Measurements from ENCODE around the gene KLK13. TPM values are rescaled to one million over a fixed set of nuclear protein-coding genes. Genes with fewer than 3 reads are reported as not detected.

Gene KLK13
- total and polyA plus RNA-seq, 2 of the 13 experiments (the other 11 are each of a cell fraction or from before 2014, with no cell fraction given): 0.09 TPM; not detected in 1

DNA sequence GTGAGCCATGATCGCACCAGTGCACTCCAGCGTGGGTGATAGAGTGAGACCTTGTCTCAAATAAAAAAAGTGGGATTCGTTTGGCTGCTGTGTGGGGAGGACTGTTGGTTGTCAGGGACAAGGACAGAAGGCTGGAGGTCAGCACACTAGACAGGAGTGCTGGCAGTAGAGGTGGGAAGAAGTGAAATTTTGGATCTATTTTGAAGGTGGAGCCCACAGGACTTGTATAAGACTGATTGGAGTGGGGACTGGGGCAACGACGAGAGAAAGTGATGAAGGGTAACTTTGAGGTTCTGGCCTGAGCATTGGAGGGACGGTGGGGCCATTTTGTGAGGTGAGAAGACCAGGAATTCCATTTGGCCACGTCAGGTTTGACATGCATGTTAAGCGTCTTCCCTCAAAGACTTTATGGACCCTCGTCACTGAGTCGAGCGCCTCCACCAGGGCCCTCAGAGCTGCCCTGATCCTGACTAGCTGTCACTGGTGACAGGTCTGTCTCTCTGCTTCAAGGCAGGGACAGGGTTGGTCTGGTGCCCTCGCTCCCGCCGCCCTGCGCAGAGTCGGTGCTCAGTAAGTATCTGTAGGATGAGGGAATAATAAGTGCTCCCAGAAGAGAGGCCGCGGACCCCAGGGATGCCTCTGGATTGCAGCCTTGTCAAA, 42.6 kb upstream of the KLK13 start:
- Histone ChIP-seq H3K4me2 (ENCODE audit: low read depth, low read length) (peak overlapping the region; percentile 92), H3K9me3 (ENCODE audit: low read length) (no peaks in the 10 kb centered on the region), H3K79me2 (ENCODE audit: insufficient read depth, low read length) (peaks cover 3% of the 10 kb centered on the region), H2AFZ (ENCODE audit: low read length) (no peak overlapping the region), H4K20me1 (ENCODE audit: insufficient read depth, low read length) (no peaks in the 10 kb centered on the region), H3K4me1 (ENCODE audit: insufficient read depth, low read length) (peaks cover 15% of the 10 kb centered on the region), H3K36me3 (replicated peaks in 1 of 2; ENCODE audit: control insufficient read depth in 1 of 2, insufficient read depth in 2 of 2, low read length in 2 of 2) (peaks cover 3 to 6% of the 10 kb centered on the region in 2 experiments; a peak in 2 of 5 replicates), H3K9ac (ENCODE audit: insufficient read depth, low read depth, low read length) (peak overlapping the region; percentile 76), H3K27ac (ENCODE audit: extremely low read length, insufficient read depth, low read length) (peak overlapping the region; percentile 52), H3K27me3 (ENCODE audit: control insufficient read depth in 1 of 2, insufficient read depth in 2 of 2, low read length in 2 of 2) (peaks cover 0 to 3% of the 10 kb centered on the region in 2 experiments; a peak in 1 of 5 replicates), H3K4me3 (replicated peaks in 1 of 3; ENCODE audit: insufficient read depth in 1 of 3, low read depth in 2 of 3, low read length in 3 of 3) (peak overlapping the region; percentile 66 to 91 (median 90))
- ChIA-PET POLR2A (no interaction called here), CTCF (ENCODE audit: low intra/inter-chr PET ratio, low total read pairs) (no interaction called here)
- BruUV-seq (replicated peaks): TSS peak; percentile 65
- no peak for FAIRE-seq
- intact Hi-C loops (cut with micrococcal nuclease; ENCODE audit: unreplicated experiment): loop anchor here (10.0 kb wide), 1 partner anchor 173 kb away; no protein-coding TSS in a partner anchor
- in situ Hi-C loops (cut with HindIII; ENCODE audit: extremely low pct_ligation_motif_present, low pct_unique_long_range_greater_than_20kb): no loop called here
- peak; percentile 62 for ATAC-seq
- 15% methylated on average over 9 of the region's 18 CpGs for WGBS (ENCODE audit: low lambda C conversion rate)
- peak; percentile 37 for DNase-seq (ENCODE audit: low spot score)
- TF ChIP-seq ATF7-NPFF (CRISPR knock-in tag; IDR thresholded peaks at IDR 0.05; ENCODE audit: low read depth): 0 out of 2 replicates have a peak, but pooled peaks have one; percentile 22
- peak; percentile 4; the same call in 1 of the 2 replicates for TF ChIP-seq SRY (CRISPR knock-in tag; IDR thresholded peaks at IDR 0.05)
- TF ChIP-seq, protein P1, sequence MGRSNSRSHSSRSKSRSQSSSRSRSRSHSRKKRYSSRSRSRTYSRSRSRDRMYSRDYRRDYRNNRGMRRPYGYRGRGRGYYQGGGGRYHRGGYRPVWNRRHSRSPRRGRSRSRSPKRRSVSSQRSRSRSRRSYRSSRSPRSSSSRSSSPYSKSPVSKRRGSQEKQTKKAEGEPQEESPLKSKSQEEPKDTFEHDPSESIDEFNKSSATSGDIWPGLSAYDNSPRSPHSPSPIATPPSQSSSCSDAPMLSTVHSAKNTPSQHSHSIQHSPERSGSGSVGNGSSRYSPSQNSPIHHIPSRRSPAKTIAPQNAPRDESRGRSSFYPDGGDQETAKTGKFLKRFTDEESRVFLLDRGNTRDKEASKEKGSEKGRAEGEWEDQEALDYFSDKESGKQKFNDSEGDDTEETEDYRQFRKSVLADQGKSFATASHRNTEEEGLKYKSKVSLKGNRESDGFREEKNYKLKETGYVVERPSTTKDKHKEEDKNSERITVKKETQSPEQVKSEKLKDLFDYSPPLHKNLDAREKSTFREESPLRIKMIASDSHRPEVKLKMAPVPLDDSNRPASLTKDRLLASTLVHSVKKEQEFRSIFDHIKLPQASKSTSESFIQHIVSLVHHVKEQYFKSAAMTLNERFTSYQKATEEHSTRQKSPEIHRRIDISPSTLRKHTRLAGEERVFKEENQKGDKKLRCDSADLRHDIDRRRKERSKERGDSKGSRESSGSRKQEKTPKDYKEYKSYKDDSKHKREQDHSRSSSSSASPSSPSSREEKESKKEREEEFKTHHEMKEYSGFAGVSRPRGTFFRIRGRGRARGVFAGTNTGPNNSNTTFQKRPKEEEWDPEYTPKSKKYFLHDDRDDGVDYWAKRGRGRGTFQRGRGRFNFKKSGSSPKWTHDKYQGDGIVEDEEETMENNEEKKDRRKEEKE (IDR thresholded peaks at IDR 0.05): no peak
- 0 out of 2 replicates have a peak, but pooled peaks have one; percentile 5 for TF ChIP-seq MXD4 (CRISPR knock-in tag; IDR thresholded peaks at IDR 0.05)
- TF ChIP-seq, protein P2, sequence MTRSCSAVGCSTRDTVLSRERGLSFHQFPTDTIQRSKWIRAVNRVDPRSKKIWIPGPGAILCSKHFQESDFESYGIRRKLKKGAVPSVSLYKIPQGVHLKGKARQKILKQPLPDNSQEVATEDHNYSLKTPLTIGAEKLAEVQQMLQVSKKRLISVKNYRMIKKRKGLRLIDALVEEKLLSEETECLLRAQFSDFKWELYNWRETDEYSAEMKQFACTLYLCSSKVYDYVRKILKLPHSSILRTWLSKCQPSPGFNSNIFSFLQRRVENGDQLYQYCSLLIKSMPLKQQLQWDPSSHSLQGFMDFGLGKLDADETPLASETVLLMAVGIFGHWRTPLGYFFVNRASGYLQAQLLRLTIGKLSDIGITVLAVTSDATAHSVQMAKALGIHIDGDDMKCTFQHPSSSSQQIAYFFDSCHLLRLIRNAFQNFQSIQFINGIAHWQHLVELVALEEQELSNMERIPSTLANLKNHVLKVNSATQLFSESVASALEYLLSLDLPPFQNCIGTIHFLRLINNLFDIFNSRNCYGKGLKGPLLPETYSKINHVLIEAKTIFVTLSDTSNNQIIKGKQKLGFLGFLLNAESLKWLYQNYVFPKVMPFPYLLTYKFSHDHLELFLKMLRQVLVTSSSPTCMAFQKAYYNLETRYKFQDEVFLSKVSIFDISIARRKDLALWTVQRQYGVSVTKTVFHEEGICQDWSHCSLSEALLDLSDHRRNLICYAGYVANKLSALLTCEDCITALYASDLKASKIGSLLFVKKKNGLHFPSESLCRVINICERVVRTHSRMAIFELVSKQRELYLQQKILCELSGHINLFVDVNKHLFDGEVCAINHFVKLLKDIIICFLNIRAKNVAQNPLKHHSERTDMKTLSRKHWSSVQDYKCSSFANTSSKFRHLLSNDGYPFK (CRISPR knock-in tag; IDR thresholded peaks at IDR 0.05; ENCODE audit: borderline replicate concordance): no peak
- TF ChIP-seq, protein P3, sequence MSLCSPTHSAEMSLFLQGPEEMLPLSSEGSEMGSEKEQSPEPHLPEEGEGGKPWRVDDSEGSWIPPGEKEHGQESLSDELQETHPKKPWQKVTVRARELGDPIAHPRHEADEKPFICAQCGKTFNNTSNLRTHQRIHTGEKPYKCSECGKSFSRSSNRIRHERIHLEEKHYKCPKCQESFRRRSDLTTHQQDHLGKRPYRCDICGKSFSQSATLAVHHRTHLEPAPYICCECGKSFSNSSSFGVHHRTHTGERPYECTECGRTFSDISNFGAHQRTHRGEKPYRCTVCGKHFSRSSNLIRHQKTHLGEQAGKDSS (CRISPR knock-in tag; IDR thresholded peaks at IDR 0.05; ENCODE audit: borderline replicate concordance, low read depth): peak; percentile 51; the same call in 1 of the 2 replicates
- TF ChIP-seq ZNF558 (CRISPR knock-in tag; IDR thresholded peaks at IDR 0.05; ENCODE audit: borderline replicate concordance): 0 out of 2 replicates have a peak, but pooled peaks have one; percentile 47
- no peak for TF ChIP-seq NONO (IDR thresholded peaks at IDR 0.05)
- TF ChIP-seq NONO (CRISPR knock-in tag; conservative IDR thresholded peaks at IDR 0.05): no peak
- no peak for TF ChIP-seq ETV6 (CRISPR knock-in tag; conservative IDR thresholded peaks at IDR 0.05)
- TF ChIP-seq, protein P4, sequence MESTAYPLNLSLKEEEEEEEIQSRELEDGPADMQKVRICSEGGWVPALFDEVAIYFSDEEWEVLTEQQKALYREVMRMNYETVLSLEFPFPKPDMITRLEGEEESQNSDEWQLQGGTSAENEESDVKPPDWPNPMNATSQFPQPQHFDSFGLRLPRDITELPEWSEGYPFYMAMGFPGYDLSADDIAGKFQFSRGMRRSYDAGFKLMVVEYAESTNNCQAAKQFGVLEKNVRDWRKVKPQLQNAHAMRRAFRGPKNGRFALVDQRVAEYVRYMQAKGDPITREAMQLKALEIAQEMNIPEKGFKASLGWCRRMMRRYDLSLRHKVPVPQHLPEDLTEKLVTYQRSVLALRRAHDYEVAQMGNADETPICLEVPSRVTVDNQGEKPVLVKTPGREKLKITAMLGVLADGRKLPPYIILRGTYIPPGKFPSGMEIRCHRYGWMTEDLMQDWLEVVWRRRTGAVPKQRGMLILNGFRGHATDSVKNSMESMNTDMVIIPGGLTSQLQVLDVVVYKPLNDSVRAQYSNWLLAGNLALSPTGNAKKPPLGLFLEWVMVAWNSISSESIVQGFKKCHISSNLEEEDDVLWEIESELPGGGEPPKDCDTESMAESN (CRISPR knock-in tag; conservative IDR thresholded peaks at IDR 0.05): no peak
- TF ChIP-seq ZNF24 (IDR thresholded peaks at IDR 0.05): no peak
- no peak for TF ChIP-seq RARG (CRISPR knock-in tag; IDR thresholded peaks at IDR 0.05; ENCODE audit: low read depth)
- 0 out of 2 replicates have a peak, but pooled peaks have one; percentile 37 for TF ChIP-seq ZNF263 (CRISPR knock-in tag; IDR thresholded peaks at IDR 0.05)
